SK-N-SH (cell line): Measurements from ENCODE around the gene TMED9.

Experiments used
- CTCF ChIP-seq: fragments of 200-600 bp; sonication (generic); IDR thresholded peaks from 2 replicates; pipeline ENCODE4 v1.6.1; 2017; ENCODE audit warnings: antibody characterized with exemption, mild to moderate bottlenecking, moderate library complexity
- EP300 ChIP-seq, 2 experiments: IDR thresholded peaks; 2 replicates each; pipeline versions ENCODE4 v1.4.0 to v1.6.1; 2012; ENCODE audit warnings: borderline replicate concordance in 1 of 2, low read depth in 1 of 2, low read length in 1 of 2
- FOXM1 ChIP-seq: IDR thresholded peaks from 2 replicates; pipeline ENCODE4 v1.4.0; 2012; ENCODE audit warnings: low read depth, mild to moderate bottlenecking
- MAX ChIP-seq: IDR thresholded peaks from 2 replicates; pipeline ENCODE4 v1.4.0; 2012; ENCODE audit warnings: low read depth
- NFIC ChIP-seq: IDR thresholded peaks from 2 replicates; pipeline ENCODE4 v1.4.0; 2012; ENCODE audit warnings: borderline replicate concordance
- POLR2AphosphoS5 ChIP-seq: IDR thresholded peaks from 2 replicates; pipeline ENCODE4 v1.6.1; 2012; ENCODE audit warnings: low read depth, low read length
- RCOR1 ChIP-seq: fragments of 150-350 bp; IDR thresholded peaks from 2 replicates; pipeline ENCODE4 v1.6.1; 2017; ENCODE audit warnings: antibody characterized with exemption, low read length
- RXRA ChIP-seq: IDR thresholded peaks from 2 replicates; pipeline ENCODE4 v1.4.0; 2012; ENCODE audit warnings: low read depth, mild to moderate bottlenecking, borderline replicate concordance
- TCF12 ChIP-seq: IDR thresholded peaks from 2 replicates; pipeline ENCODE4 v1.4.0; 2012
- ZBTB33 ChIP-seq: IDR thresholded peaks from 2 replicates; pipeline ENCODE4 v1.4.0; 2012; ENCODE audit warnings: low read depth, borderline replicate concordance

GRCh38 chr5:177576169-177576568 lies 15.8 kb upstream of the TMED9 start:
- TF ChIP-seq CTCF (no peak), POLR2AphosphoS5 (no peak), TCF12 (no peak), MAX (no peak), EP300 (IDR thresholded peaks at IDR 0.05; ENCODE audit: borderline replicate concordance in 1 of 2, low read depth in 1 of 2, low read length in 1 of 2) (no peak), RXRA (no peak), NFIC (no peak), FOXM1 (no peak), ZBTB33 (no peak), RCOR1 (no peak)
